Adrenal gland (tissue), 5 donors: Measurements from ENCODE around the gene MNAT1.

ENCODE experiments used
- POLR2A ChIP-seq, 2 donors: fragments of 450-650 bp; IDR thresholded peaks; one replicate each; pipeline ENCODE4 v1.6.1; 2017; ENCODE audit warnings: antibody characterized with exemption in 2 of 2, mild to moderate bottlenecking in 2 of 2, moderate library complexity in 1 of 2
- TF ChIP-seq, protein P1 (sequence below), 6 experiments: fragments of 450-650 bp in 4 of 6; fragments of 200-600 bp in 2 of 6; sonication (generic) in 1 of 6; IDR thresholded peaks; 1 replicate in 5 of 6; 2 replicates in 1 of 6; pipeline versions ENCODE4 v1.5.1 to v1.8.0; 2016 to 2021; ENCODE audit warnings: antibody characterized with exemption in 6 of 6, mild to moderate bottlenecking in 2 of 6, moderate library complexity in 1 of 6
- donor health status: DM: no; HTN: no; CAD: no.

DNA sequence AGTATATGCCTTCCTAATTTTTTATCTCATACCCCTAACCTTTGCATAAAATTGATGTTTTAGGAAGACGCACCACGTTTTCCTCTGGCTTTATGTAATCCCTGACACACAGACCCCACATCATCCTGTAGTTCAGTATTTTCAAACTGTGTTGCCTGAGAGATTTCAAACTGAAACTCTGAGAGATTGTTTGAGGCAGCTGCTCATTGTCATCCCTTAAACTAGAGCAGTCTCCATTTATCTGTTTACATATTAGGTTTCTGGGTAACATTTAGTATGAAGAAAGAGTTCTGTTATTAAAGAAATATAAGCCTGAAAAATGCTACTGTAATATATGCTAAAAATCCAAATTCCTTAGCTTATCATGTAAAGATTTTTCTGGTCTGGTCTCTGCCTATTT is 24.3 kb downstream of the MNAT1 start:
- TF ChIP-seq, protein P1, sequence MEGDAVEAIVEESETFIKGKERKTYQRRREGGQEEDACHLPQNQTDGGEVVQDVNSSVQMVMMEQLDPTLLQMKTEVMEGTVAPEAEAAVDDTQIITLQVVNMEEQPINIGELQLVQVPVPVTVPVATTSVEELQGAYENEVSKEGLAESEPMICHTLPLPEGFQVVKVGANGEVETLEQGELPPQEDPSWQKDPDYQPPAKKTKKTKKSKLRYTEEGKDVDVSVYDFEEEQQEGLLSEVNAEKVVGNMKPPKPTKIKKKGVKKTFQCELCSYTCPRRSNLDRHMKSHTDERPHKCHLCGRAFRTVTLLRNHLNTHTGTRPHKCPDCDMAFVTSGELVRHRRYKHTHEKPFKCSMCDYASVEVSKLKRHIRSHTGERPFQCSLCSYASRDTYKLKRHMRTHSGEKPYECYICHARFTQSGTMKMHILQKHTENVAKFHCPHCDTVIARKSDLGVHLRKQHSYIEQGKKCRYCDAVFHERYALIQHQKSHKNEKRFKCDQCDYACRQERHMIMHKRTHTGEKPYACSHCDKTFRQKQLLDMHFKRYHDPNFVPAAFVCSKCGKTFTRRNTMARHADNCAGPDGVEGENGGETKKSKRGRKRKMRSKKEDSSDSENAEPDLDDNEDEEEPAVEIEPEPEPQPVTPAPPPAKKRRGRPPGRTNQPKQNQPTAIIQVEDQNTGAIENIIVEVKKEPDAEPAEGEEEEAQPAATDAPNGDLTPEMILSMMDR (IDR thresholded peaks at IDR 0.05) = no peak
- TF ChIP-seq POLR2A (IDR thresholded peaks at IDR 0.05) = no peak
